ENCODE results near the gene RPL22.

- TF ChIP-seq PRRX2 (CRISPR knock-in tag; IDR thresholded peaks at IDR 0.05) (no peak), MAX (CRISPR knock-in tag; IDR thresholded peaks at IDR 0.05) (no peak), USF1 (CRISPR knock-in tag; IDR thresholded peaks at IDR 0.05) (no peak)
Measured at GRCh38 chr1:6144647-6145395, 54.6 kb downstream of the RPL22 start.
